Activated CD4-positive, alpha-beta memory T cell treated with anti-CD3 and anti-CD28 coated beads, Interleukin-2, amount 10 ng/mL, durations not matched to agents 7 days and 5 days (primary cell): ENCODE measurements around the gene COPE. TPM values are rescaled to one million over a fixed set of nuclear protein-coding genes. Genes with fewer than 3 reads are reported as not detected.
"Not testable (repeated sequence)": the region's sequence is repeated elsewhere in the genome, so short reads cannot be mapped to it uniquely, and the experiment has no call there.

Experiments
- CTCF ChIA-PET: fragments of 350-600 bp; sonication (Branson Sonifier 250); formaldehyde crosslinking; loops from one replicate; lab custom pipeline; 2021; ENCODE audit warnings: antibody characterized with exemption, inconsistent platforms; lab: Charles Lee
- POLR2A ChIA-PET: fragments of 350-600 bp; sonication (Branson Sonifier 250); formaldehyde crosslinking; loops from one replicate; lab custom pipeline; 2021; ENCODE audit warnings: antibody characterized with exemption; lab: Charles Lee
- DNase-seq: peaks from one replicate; pipeline ENCODE4 v3.0.0-alpha.2; 2020
- H3K27ac Mint-ChIP-seq: one replicate; pipeline ENCODE4 v1.8.0; 2021; ENCODE audit warnings: mild to moderate bottlenecking, mixed read lengths
- H3K27me3 Mint-ChIP-seq: one replicate; pipeline ENCODE4 v1.8.0; 2021; ENCODE audit warnings: mixed read lengths
- H3K36me3 Mint-ChIP-seq: one replicate; pipeline ENCODE4 v1.8.0; 2021; ENCODE audit warnings: low read depth, mixed read lengths
- H3K4me1 Mint-ChIP-seq: one replicate; pipeline ENCODE4 v1.8.0; 2021; ENCODE audit warnings: mixed read lengths
- H3K4me3 Mint-ChIP-seq: one replicate; pipeline ENCODE4 v1.8.0; 2021; ENCODE audit warnings: mild to moderate bottlenecking, mixed read lengths
- H3K9me3 Mint-ChIP-seq: one replicate; pipeline ENCODE4 v1.8.0; 2021; ENCODE audit warnings: mixed read lengths
- total RNA-seq, 2 experiments: library from RNA; stranded (reverse); gene quantifications; one replicate each; pipeline ENCODE4 v1.2.3, GENCODE V29; 2021

The COPE gene
- 100 to 1,000 TPM; 274 to 278 TPM for total RNA-seq

- CTCF ChIA-PET, result interaction anchor here (0.7 to 2.5 kb wide), 9 partner anchors 18 to 640 kb away, joined by 3 to 15 read pairs (median 3); partner anchors contain the start of gene REX1BD
- Mint-ChIP-seq H3K4me3 (peak within 1 kb of the TSS; percentile 97), H3K27me3 (no peaks in the 10 kb centered on the region), H3K9me3 (no peaks in the 10 kb centered on the region), H3K4me1 (peaks cover 46% of the 10 kb centered on the region), H3K36me3 (peaks cover 33% of the 10 kb centered on the region), H3K27ac (peak within 1 kb of the TSS; percentile 88)
- POLR2A ChIA-PET, result interaction anchor here (0.5 to 2.9 kb wide), 29 partner anchors 8 to 1200 kb away, joined by 3 to 32 read pairs (median 4); partner anchors contain the start of genes FKBP8, IL12RB1, KXD1 and MAP1S
- DNase-seq, result peak; percentile 99
Observed at GRCh38 chr19:18919086-18919899, at the start of gene COPE, which contains the start of gene DDX49. COPE (minus strand) TSS chr19:18919387; CDS start chr19:18919348, 39 bp downstream. DDX49 (plus strand) TSS chr19:18919715; CDS start chr19:18919742, 27 bp downstream.

- no peaks in the 10 kb centered on the region for H3K9me3 Mint-ChIP-seq
- no peak for DNase-seq
- H3K4me1 Mint-ChIP-seq, result peaks cover 2% of the 10 kb centered on the region
- POLR2A ChIA-PET, result no interaction called here
- no peaks in the 10 kb centered on the region for H3K27me3 Mint-ChIP-seq
- H3K27ac Mint-ChIP-seq, result no peak overlapping the region
- no peaks in the 10 kb centered on the region for H3K36me3 Mint-ChIP-seq
- CTCF ChIA-PET, result no interaction called here
- H3K4me3 Mint-ChIP-seq, result no peak overlapping the region
Observed at GRCh38 chr19:18967358-18968146, 48.4 kb upstream of the COPE start.

GRCh38 chr19:18966307-18966706 lies 47.1 kb upstream of the COPE start:
- Mint-ChIP-seq H3K4me3 (no peak overlapping the region), H3K27ac (no peak overlapping the region), H3K9me3 (no peaks in the 10 kb centered on the region), H3K27me3 (peaks cover 8% of the 10 kb centered on the region), H3K4me1 (peaks cover 4% of the 10 kb centered on the region), H3K36me3 (no peaks in the 10 kb centered on the region)
- no peak for DNase-seq
- CTCF ChIA-PET, result no interaction called here
- POLR2A ChIA-PET, result interaction anchor here (0.6 kb wide), 1 partner anchor 151 kb away, joined by 3 read pairs; no protein-coding TSS in a partner anchor

GRCh38 chr19:18964121-18964520 lies 44.9 kb upstream of the COPE start:
- peaks cover 10% of the 10 kb centered on the region for H3K27me3 Mint-ChIP-seq
- no peak overlapping the region for H3K4me3 Mint-ChIP-seq
- H3K36me3 Mint-ChIP-seq, result no peaks in the 10 kb centered on the region
- CTCF ChIA-PET, result no interaction called here
- POLR2A ChIA-PET, result no interaction called here
- H3K4me1 Mint-ChIP-seq, result peaks cover 4% of the 10 kb centered on the region
- no peak for DNase-seq
- H3K9me3 Mint-ChIP-seq, result no peaks in the 10 kb centered on the region
- no peak overlapping the region for H3K27ac Mint-ChIP-seq

- H3K4me1 Mint-ChIP-seq, result peaks cover 2% of the 10 kb centered on the region
- CTCF ChIA-PET, result no interaction called here
- no peaks in the 10 kb centered on the region for H3K9me3 Mint-ChIP-seq
- no peak overlapping the region for H3K4me3 Mint-ChIP-seq
- POLR2A ChIA-PET, result no interaction called here
- H3K27ac Mint-ChIP-seq, result no peak overlapping the region
- DNase-seq, result no peak
- H3K36me3 Mint-ChIP-seq, result no peaks in the 10 kb centered on the region
- peaks cover 10% of the 10 kb centered on the region for H3K27me3 Mint-ChIP-seq
Observed at GRCh38 chr19:18961767-18962620, 42.8 kb upstream of the COPE start.

- CTCF ChIA-PET, result interaction anchor here (0.7 kb wide), 1 partner anchor 116 kb away, joined by 3 read pairs; no protein-coding TSS in a partner anchor
- no peaks in the 10 kb centered on the region for H3K9me3 Mint-ChIP-seq
- no peak overlapping the region for H3K4me3 Mint-ChIP-seq
- POLR2A ChIA-PET, result no interaction called here
- DNase-seq, result no peak
- peaks cover 2% of the 10 kb centered on the region for H3K4me1 Mint-ChIP-seq
- H3K27ac Mint-ChIP-seq, result no peak overlapping the region
- peaks cover 10% of the 10 kb centered on the region for H3K27me3 Mint-ChIP-seq
- H3K36me3 Mint-ChIP-seq, result no peaks in the 10 kb centered on the region
Observed at GRCh38 chr19:18960370-18960769, 41.2 kb upstream of the COPE start.

GRCh38 chr19:18955042-18955441 lies 35.9 kb upstream of the COPE start:
- peaks cover 3% of the 10 kb centered on the region for H3K9me3 Mint-ChIP-seq
- ChIA-PET POLR2A (no interaction called here), CTCF (no interaction called here)
- H3K27me3 Mint-ChIP-seq, result no peaks in the 10 kb centered on the region
- no peaks in the 10 kb centered on the region for H3K36me3 Mint-ChIP-seq
- no peak overlapping the region for H3K4me3 Mint-ChIP-seq
- no peaks in the 10 kb centered on the region for H3K4me1 Mint-ChIP-seq
- DNase-seq, result no peak
- H3K27ac Mint-ChIP-seq, result no peak overlapping the region

GRCh38 chr19:18954094-18954493 lies 34.9 kb upstream of the COPE start:
- H3K4me3 Mint-ChIP-seq, result no peak overlapping the region
- POLR2A ChIA-PET, result no interaction called here
- CTCF ChIA-PET, result no interaction called here
- no peaks in the 10 kb centered on the region for H3K36me3 Mint-ChIP-seq
- no peaks in the 10 kb centered on the region for H3K27me3 Mint-ChIP-seq
- H3K4me1 Mint-ChIP-seq, result no peaks in the 10 kb centered on the region
- peaks cover 3% of the 10 kb centered on the region for H3K9me3 Mint-ChIP-seq
- no peak overlapping the region for H3K27ac Mint-ChIP-seq
- DNase-seq, result no peak

- DNase-seq, H3K4me3 Mint-ChIP-seq, H3K36me3 Mint-ChIP-seq, H3K9me3 Mint-ChIP-seq, CTCF ChIA-PET, H3K4me1 Mint-ChIP-seq, POLR2A ChIA-PET, H3K27me3 Mint-ChIP-seq, H3K27ac Mint-ChIP-seq: not testable (repeated sequence)
Observed at GRCh38 chr19:18952364-18953003, 33.3 kb upstream of the COPE start.

- no peak overlapping the region for H3K4me3 Mint-ChIP-seq
- CTCF ChIA-PET, result no interaction called here
Observed at GRCh38 chr19:18951721-18952281, 32.6 kb upstream of the COPE start.

GRCh38 chr19:18949858-18950257 lies 30.7 kb upstream of the COPE start:
- no peak overlapping the region for H3K27ac Mint-ChIP-seq
- no peaks in the 10 kb centered on the region for H3K36me3 Mint-ChIP-seq
- H3K9me3 Mint-ChIP-seq, result peaks cover under 1% of the 10 kb centered on the region
- no peaks in the 10 kb centered on the region for H3K27me3 Mint-ChIP-seq
- no peaks in the 10 kb centered on the region for H3K4me1 Mint-ChIP-seq
- H3K4me3 Mint-ChIP-seq, result no peak overlapping the region
- ChIA-PET CTCF (interaction anchor here (0.7 to 0.8 kb wide), 2 partner anchors 12 to 123 kb away, joined by 3 read pairs; no protein-coding TSS in a partner anchor), POLR2A (interaction anchor here (2.5 kb wide), 1 partner anchor 31 kb away, joined by 9 read pairs; the partner anchor contains the start of genes COPE and DDX49)
- no peak for DNase-seq

More at GRCh38 chr19:18951721-18952281, 32.6 kb upstream of the COPE start:
- Mint-ChIP-seq H3K9me3 (peaks cover 3% of the 10 kb centered on the region), H3K27me3 (no peaks in the 10 kb centered on the region), H3K36me3 (no peaks in the 10 kb centered on the region), H3K4me1 (no peaks in the 10 kb centered on the region), H3K27ac (no peak overlapping the region)
- no peak for DNase-seq
- POLR2A ChIA-PET, result no interaction called here

- CTCF ChIA-PET, result no interaction called here
- H3K9me3 Mint-ChIP-seq, result no peaks in the 10 kb centered on the region
- H3K4me1 Mint-ChIP-seq, result no peaks in the 10 kb centered on the region
- no peaks in the 10 kb centered on the region for H3K27me3 Mint-ChIP-seq
- H3K27ac Mint-ChIP-seq, result no peak overlapping the region
- POLR2A ChIA-PET, result interaction anchor here (2.5 kb wide), 1 partner anchor 30 kb away, joined by 9 read pairs; the partner anchor contains the start of genes COPE and DDX49
- no peaks in the 10 kb centered on the region for H3K36me3 Mint-ChIP-seq
- no peak overlapping the region for H3K4me3 Mint-ChIP-seq
- DNase-seq, result no peak
Observed at GRCh38 chr19:18948976-18949356, 29.8 kb upstream of the COPE start.
